K562 (cell line): ENCODE results near the gene DYRK1A. TPM values are rescaled to one million over a fixed set of nuclear protein-coding genes. Genes with fewer than 3 reads are reported as not detected.

Experiments
- CTBP1 ChIP-seq: fragments of 450-650 bp; IDR thresholded peaks from 2 replicates; pipeline ENCODE4 v1.6.1; 2016; ENCODE audit warnings: borderline replicate concordance
- RFX7 ChIP-seq: fragments of 250-450 bp; sonication (Bioruptor Pico); IDR thresholded peaks from 2 replicates; pipeline ENCODE4 v1.5.1; 2021; ENCODE audit warnings: mild to moderate bottlenecking
- polyA plus RNA-seq, 8 experiments: library from polyadenylated mRNA; depleted of rRNA in 4 of 8; stranded (reverse) in 5 of 8; unstranded in 3 of 8; fragments of >200 nt; fragmentation: Nextera tagmentation in 2 of 8; fragmentation: Illumina TruSeq in 1 of 8; extraction: Ambion mirVana in 2 of 8; extraction: Trizol in 1 of 8; gene quantifications; 2 replicates each; pipeline versions ENCODE4 v1.2.1 to v1.2.3, GENCODE V29; 2011 to 2014; ENCODE audit warnings: inconsistent platforms in 1 of 8, missing spikeins in 1 of 8
- total RNA-seq, 7 experiments: library from RNA; depleted of rRNA in 6 of 7; stranded (reverse); fragments of >200 nt in 6 of 7; fragmentation: Illumina TruSeq in 2 of 7; extraction: Trizol in 2 of 7; gene quantifications; 2 replicates each; pipeline versions ENCODE4 v1.2.1 to v1.2.3, GENCODE V29; 2011 to 2021; ENCODE audit warnings: low replicate concordance in 1 of 7
- TF ChIP-seq, protein P1 (sequence below): fragments of 450-650 bp; IDR thresholded peaks from 2 replicates; pipeline ENCODE4 v1.6.1; 2016; ENCODE audit warnings: low read depth
- TF ChIP-seq, protein P2 (sequence below): fragments of 450-650 bp; IDR thresholded peaks from 2 replicates; pipeline ENCODE4 v1.6.1; 2014; ENCODE audit warnings: low read depth, mild to moderate bottlenecking, moderate library complexity, borderline replicate concordance

Gene DYRK1A
- total and polyA plus RNA-seq, 9 of the 15 experiments (the other 6 are each of a cell fraction or from before 2014, with no cell fraction given): 3.7 to 64.8 (median 42.3) TPM

DNA sequence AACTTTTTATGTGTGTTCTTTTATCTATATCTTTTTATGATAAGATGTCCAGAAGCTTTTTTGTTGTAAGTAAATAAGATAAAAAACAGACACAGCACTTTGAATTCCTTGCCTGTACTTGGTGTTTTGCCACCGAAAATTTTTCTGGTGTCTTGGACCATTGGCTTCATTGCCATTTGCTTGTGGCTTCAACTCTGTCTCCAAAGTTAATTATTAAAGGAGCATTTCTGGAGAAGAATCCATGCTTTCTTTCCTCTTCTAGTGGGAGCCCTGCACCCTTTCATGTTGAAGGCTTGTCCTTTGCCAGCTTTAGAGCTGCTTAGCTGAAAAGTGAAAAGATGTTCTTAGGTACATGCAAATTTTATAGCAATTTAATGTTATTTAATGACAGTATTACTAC is 112.2 kb downstream of the DYRK1A start (continued):
- TF ChIP-seq, protein P1, sequence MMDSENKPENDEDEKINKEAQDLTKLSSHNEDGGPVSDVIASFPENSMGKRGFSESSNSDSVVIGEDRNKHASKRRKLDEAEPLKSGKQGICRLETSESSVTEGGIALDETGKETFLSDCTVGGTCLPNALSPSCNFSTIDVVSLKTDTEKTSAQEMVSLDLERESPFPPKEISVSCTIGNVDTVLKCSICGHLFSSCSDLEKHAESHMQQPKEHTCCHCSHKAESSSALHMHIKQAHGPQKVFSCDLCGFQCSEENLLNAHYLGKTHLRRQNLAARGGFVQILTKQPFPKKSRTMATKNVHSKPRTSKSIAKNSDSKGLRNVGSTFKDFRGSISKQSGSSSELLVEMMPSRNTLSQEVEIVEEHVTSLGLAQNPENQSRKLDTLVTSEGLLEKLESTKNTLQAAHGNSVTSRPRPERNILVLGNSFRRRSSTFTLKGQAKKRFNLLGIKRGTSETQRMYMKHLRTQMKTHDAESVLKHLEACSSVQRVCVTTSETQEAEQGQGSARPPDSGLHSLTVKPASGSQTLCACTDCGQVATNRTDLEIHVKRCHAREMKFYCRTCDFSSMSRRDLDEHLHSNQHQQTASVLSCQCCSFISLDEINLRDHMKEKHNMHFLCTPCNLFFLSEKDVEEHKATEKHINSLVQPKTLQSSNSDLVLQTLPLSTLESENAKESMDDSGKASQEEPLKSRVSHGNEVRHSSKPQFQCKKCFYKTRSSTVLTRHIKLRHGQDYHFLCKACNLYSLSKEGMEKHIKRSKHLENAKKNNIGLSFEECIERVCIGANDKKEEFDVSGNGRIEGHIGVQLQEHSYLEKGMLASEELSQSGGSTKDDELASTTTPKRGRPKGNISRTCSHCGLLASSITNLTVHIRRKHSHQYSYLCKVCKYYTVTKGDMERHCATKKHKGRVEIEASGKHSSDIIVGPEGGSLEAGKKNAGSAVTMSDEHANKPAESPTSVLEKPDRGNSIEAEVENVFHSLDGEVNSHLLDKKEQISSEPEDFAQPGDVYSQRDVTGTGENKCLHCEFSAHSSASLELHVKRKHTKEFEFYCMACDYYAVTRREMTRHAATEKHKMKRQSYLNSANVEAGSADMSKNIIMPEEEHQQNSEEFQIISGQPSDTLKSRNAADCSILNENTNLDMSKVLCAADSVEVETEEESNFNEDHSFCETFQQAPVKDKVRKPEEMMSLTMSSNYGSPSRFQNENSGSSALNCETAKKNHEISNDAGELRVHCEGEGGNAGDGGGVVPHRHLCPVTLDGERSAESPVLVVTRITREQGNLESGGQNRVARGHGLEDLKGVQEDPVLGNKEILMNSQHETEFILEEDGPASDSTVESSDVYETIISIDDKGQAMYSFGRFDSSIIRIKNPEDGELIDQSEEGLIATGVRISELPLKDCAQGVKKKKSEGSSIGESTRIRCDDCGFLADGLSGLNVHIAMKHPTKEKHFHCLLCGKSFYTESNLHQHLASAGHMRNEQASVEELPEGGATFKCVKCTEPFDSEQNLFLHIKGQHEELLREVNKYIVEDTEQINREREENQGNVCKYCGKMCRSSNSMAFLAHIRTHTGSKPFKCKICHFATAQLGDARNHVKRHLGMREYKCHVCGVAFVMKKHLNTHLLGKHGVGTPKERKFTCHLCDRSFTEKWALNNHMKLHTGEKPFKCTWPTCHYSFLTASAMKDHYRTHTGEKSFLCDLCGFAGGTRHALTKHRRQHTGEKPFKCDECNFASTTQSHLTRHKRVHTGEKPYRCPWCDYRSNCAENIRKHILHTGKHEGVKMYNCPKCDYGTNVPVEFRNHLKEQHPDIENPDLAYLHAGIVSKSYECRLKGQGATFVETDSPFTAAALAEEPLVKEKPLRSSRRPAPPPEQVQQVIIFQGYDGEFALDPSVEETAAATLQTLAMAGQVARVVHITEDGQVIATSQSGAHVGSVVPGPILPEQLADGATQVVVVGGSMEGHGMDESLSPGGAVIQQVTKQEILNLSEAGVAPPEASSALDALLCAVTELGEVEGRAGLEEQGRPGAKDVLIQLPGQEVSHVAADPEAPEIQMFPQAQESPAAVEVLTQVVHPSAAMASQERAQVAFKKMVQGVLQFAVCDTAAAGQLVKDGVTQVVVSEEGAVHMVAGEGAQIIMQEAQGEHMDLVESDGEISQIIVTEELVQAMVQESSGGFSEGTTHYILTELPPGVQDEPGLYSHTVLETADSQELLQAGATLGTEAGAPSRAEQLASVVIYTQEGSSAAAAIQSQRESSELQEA: no peak
- TF ChIP-seq, protein P2, sequence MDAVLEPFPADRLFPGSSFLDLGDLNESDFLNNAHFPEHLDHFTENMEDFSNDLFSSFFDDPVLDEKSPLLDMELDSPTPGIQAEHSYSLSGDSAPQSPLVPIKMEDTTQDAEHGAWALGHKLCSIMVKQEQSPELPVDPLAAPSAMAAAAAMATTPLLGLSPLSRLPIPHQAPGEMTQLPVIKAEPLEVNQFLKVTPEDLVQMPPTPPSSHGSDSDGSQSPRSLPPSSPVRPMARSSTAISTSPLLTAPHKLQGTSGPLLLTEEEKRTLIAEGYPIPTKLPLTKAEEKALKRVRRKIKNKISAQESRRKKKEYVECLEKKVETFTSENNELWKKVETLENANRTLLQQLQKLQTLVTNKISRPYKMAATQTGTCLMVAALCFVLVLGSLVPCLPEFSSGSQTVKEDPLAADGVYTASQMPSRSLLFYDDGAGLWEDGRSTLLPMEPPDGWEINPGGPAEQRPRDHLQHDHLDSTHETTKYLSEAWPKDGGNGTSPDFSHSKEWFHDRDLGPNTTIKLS: no peak
- no peak for TF ChIP-seq CTBP1
- TF ChIP-seq RFX7 (CRISPR knock-in tag): no peak
